Measurements from ENCODE around the gene ZNF185. TPM values are rescaled to one million over a fixed set of nuclear protein-coding genes. Genes with fewer than 3 reads are reported as not detected.
A peak's percentile ranks its signal among the peaks of the same experiment; 100 is the strongest.

ZNF185 gene
- total RNA-seq, 1 experiment from 2014 or later, result 42.8 TPM

DNA sequence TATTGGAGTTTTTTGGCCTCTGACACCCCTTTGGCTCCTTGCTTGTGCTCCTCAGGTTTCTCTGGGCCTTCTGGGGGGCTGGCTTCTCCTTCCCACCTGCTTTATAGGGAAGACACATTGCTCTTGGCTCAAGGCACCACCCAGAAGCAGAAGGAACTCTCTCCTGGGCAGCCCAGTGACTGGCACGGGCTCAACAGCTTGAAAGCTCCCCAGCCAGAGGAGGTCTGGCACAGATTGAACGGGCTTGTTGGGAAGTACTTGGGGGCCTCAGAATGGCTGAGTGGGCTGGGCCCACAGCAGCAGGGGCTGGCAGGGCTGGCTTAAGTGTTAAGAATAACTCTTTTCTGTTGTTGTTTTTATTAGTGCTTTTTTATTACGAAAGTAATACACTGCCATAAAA is 11.2 kb upstream of the ZNF185 start:
- ChIA-PET CTCF (interaction anchor here (0.6 kb wide), 1 partner anchor 70 kb away, joined by 3 read pairs; no protein-coding TSS in a partner anchor), POLR2A (ENCODE audit: unreplicated experiment) (no interaction called here)
- Histone ChIP-seq H3K4me3 (no peak overlapping the region), H3K4me2 (no peak overlapping the region), H3K9me3 (ENCODE audit: insufficient read depth, low read depth) (no peaks in the 10 kb centered on the region; the same call in 1 of the 2 replicates), H3K27me3 (ENCODE audit: insufficient read depth, low read depth) (no peaks in the 10 kb centered on the region), H3K9me2 (ENCODE audit: insufficient read depth) (no peaks in the 10 kb centered on the region), H3K36me3 (ENCODE audit: low read depth) (no peaks in the 10 kb centered on the region), H3F3A (ENCODE audit: insufficient read depth, low read depth) (no peaks in the 10 kb centered on the region; the same call in 1 of the 2 replicates), H3K27ac (no peak overlapping the region), H2AFZ (no peak overlapping the region), H3K4me1 (replicated peaks; ENCODE audit: insufficient read depth) (no peaks in the 10 kb centered on the region), H4K20me1 (ENCODE audit: insufficient read depth) (no peaks in the 10 kb centered on the region), H3K79me2 (ENCODE audit: low read depth) (no peaks in the 10 kb centered on the region)
- DNase-seq, result no peak
- intact Hi-C loops (cut with micrococcal nuclease; ENCODE audit: unreplicated experiment), result no loop called here
- BruUV-seq (replicated peaks), result no TSS peak
- no peak for TF ChIP-seq EZH2 (IDR thresholded peaks at IDR 0.05; ENCODE audit: low read depth)
- TF ChIP-seq, protein P1, sequence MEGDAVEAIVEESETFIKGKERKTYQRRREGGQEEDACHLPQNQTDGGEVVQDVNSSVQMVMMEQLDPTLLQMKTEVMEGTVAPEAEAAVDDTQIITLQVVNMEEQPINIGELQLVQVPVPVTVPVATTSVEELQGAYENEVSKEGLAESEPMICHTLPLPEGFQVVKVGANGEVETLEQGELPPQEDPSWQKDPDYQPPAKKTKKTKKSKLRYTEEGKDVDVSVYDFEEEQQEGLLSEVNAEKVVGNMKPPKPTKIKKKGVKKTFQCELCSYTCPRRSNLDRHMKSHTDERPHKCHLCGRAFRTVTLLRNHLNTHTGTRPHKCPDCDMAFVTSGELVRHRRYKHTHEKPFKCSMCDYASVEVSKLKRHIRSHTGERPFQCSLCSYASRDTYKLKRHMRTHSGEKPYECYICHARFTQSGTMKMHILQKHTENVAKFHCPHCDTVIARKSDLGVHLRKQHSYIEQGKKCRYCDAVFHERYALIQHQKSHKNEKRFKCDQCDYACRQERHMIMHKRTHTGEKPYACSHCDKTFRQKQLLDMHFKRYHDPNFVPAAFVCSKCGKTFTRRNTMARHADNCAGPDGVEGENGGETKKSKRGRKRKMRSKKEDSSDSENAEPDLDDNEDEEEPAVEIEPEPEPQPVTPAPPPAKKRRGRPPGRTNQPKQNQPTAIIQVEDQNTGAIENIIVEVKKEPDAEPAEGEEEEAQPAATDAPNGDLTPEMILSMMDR (conservative IDR thresholded peaks at IDR 0.05), result no peak

DNA sequence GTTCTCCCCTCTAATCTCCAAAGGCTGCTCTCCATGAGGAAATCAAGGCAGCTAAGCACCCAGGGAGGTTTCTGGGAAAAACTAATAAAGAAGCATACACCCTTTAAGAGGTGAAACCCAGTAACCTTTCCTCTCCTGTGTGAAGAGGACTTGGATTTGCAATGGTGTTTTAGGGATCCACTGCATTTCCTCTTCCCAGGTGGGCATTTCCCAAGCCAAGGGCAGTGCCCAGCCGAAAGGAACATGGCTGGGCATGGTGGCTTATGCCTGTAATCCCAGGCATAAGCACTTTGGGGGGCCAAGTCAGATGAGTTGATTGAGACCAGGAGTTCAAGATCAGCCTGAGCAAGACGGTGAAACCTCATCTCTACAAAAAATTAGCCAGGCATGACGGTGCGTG is 5.4 kb upstream of the ZNF185 start:
- intact Hi-C loops (cut with micrococcal nuclease; ENCODE audit: unreplicated experiment), result no loop called here
- CTCF ChIA-PET, result interaction anchor here (0.7 kb wide), 1 partner anchor 78 kb away, joined by 4 read pairs; no protein-coding TSS in a partner anchor
- POLR2A ChIA-PET (ENCODE audit: unreplicated experiment), result interaction anchor here (0.7 kb wide), 1 partner anchor 1481 kb away, joined by 5 read pairs; no protein-coding TSS in a partner anchor

DNA sequence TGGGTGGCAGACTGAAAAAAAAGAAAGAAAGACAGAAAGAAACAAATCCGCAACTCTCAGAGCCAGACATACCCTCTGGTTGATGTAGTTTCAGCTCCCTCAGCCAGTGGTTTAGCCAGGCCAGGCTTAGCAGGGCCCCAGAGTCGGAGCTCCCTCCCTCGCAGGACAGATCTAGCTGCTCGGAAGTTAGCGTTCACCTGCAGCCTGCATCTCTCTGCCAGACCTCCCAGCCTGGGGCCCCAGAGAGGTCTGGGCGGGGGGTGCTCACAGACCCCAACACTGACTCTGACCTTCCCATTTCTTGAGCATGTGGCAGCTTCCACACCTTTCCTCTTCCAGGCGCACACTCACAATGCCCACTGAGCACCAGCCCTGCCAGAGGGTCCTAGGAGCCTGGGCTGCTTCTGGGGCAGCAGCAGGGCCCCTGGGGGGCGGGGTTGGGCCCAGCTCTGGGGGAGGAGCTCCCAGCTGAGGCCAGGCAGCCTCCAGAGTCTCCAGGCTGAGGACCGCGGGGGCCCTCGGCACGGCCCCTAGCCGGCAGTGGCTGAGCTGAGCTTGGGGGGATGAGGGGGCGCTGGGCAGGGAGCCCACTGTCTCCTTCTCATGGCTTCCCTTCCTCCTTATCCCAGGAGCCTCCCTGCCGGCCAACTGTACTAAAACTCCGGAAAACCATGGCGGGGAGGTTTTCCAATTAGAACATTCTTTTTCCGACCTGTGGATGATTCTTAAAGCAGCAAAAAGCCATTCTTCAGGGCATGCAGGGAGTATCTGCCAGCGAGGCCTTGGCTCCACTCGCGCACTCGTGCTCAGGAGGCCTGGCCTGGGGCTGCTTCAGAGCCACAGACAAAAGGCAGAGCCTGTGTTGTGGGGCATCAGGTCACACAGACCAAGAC is 4.6 kb upstream of the ZNF185 start:
- no peaks in the 10 kb centered on the region for H4K20me1 ChIP-seq (ENCODE audit: insufficient read depth)
- BruUV-seq (replicated peaks), result no TSS peak
- H3F3A ChIP-seq (ENCODE audit: insufficient read depth, low read depth), result peaks cover 27% of the 10 kb centered on the region
- no peak for DNase-seq
- ChIA-PET POLR2A (ENCODE audit: unreplicated experiment) (interaction anchor here (0.7 kb wide), 1 partner anchor 1480 kb away, joined by 5 read pairs; no protein-coding TSS in a partner anchor), CTCF (interaction anchor here (0.7 kb wide), 1 partner anchor 78 kb away, joined by 4 read pairs; no protein-coding TSS in a partner anchor)
- H2AFZ ChIP-seq, result no peak overlapping the region; the same call in 1 of the 2 replicates
- no peaks in the 10 kb centered on the region for H3K36me3 ChIP-seq (ENCODE audit: low read depth)
- no peak for TF ChIP-seq EZH2 (IDR thresholded peaks at IDR 0.05; ENCODE audit: low read depth)
- TF ChIP-seq, protein P1 (conservative IDR thresholded peaks at IDR 0.05), result no peak
- H3K79me2 ChIP-seq (ENCODE audit: low read depth), result peaks cover 1% of the 10 kb centered on the region; the same call in 1 of the 2 replicates
- intact Hi-C loops (cut with micrococcal nuclease; ENCODE audit: unreplicated experiment), result no loop called here
- H3K27ac ChIP-seq, result no peak overlapping the region
- H3K4me1 ChIP-seq (replicated peaks; ENCODE audit: insufficient read depth), result peaks cover 46% of the 10 kb centered on the region
- no peak overlapping the region for H3K4me3 ChIP-seq
- H3K27me3 ChIP-seq (ENCODE audit: insufficient read depth, low read depth), result no peaks in the 10 kb centered on the region
- peak overlapping the region; percentile 74 for H3K4me2 ChIP-seq
- H3K9me2 ChIP-seq (ENCODE audit: insufficient read depth), result no peaks in the 10 kb centered on the region
- H3K9me3 ChIP-seq (ENCODE audit: insufficient read depth, low read depth), result no peaks in the 10 kb centered on the region

More for the DNA sequence above, 5.4 kb upstream of the ZNF185 start:
- Histone ChIP-seq H3K36me3 (ENCODE audit: low read depth) (no peaks in the 10 kb centered on the region), H3K27me3 (ENCODE audit: insufficient read depth, low read depth) (no peaks in the 10 kb centered on the region), H2AFZ (no peak overlapping the region), H3K27ac (no peak overlapping the region), H3K79me2 (ENCODE audit: low read depth) (no peaks in the 10 kb centered on the region), H3F3A (ENCODE audit: insufficient read depth, low read depth) (peaks cover 27% of the 10 kb centered on the region), H3K4me3 (no peak overlapping the region), H4K20me1 (ENCODE audit: insufficient read depth) (no peaks in the 10 kb centered on the region), H3K4me2 (no peak overlapping the region), H3K4me1 (replicated peaks; ENCODE audit: insufficient read depth) (peaks cover 43% of the 10 kb centered on the region), H3K9me2 (ENCODE audit: insufficient read depth) (no peaks in the 10 kb centered on the region), H3K9me3 (ENCODE audit: insufficient read depth, low read depth) (no peaks in the 10 kb centered on the region; the same call in 1 of the 2 replicates)
- BruUV-seq (replicated peaks), result no TSS peak
- DNase-seq, result no peak
- TF ChIP-seq, protein P1 (conservative IDR thresholded peaks at IDR 0.05), result no peak
- no peak for TF ChIP-seq EZH2 (IDR thresholded peaks at IDR 0.05; ENCODE audit: low read depth)

All from PC-9 (cell line).